Measurements from ENCODE around the gene FMNL1.

DNA sequence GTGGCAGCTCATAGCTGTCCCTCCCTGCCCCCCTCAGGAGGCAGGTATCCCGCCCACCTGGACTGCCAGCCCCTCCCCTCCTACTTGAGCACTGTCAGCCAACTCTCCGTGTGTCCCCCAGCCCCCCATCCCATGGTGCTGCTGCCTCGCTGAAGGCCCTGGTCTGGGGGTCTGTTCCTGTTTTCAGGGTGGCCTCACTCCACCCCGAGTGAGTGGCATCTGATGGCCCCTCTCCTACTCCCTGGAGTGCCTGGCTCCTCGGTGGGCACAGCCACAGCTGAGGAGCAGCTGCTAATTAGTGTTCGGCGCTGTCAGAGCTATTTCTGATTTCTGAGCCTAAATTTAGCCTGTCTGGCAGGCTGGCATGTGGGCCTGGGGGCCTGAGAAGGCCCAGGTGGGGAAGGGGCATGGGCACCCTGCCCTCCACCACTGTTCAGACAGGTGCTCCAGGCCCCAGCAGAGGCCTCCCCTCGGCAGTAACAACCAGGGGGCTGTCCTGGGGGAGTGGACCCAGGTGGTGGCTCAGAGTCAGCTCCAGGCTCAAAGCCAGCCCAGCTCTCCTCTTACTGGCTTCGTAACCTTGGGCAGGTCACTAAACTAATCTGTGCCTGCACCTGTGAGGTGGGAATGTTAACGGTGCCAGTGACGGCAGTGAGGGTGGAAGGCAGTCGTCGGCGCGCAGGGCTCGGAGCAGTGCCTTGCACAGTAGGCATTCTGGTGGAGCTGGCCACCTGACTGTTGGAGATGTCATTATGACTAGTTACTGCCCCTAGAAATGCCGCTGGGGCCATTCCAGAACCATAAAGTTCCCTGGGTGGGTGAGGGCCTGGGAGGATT, 6.5 kb downstream of the FMNL1 start:
- TF ChIP-seq, protein P1, sequence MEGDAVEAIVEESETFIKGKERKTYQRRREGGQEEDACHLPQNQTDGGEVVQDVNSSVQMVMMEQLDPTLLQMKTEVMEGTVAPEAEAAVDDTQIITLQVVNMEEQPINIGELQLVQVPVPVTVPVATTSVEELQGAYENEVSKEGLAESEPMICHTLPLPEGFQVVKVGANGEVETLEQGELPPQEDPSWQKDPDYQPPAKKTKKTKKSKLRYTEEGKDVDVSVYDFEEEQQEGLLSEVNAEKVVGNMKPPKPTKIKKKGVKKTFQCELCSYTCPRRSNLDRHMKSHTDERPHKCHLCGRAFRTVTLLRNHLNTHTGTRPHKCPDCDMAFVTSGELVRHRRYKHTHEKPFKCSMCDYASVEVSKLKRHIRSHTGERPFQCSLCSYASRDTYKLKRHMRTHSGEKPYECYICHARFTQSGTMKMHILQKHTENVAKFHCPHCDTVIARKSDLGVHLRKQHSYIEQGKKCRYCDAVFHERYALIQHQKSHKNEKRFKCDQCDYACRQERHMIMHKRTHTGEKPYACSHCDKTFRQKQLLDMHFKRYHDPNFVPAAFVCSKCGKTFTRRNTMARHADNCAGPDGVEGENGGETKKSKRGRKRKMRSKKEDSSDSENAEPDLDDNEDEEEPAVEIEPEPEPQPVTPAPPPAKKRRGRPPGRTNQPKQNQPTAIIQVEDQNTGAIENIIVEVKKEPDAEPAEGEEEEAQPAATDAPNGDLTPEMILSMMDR (conservative IDR thresholded peaks at IDR 0.05): no peak
- TF ChIP-seq ZFX (IDR thresholded peaks at IDR 0.05): no peak
